GM19351 (cell line): ENCODE results near the gene SSPN.

Experiments used
- ATAC-seq: cut with Tn5 transposase; IDR thresholded peaks from one replicate; pipeline ENCODE4 v1.9.1; 2021; ENCODE audit warnings: mild to moderate bottlenecking, moderate library complexity; ENCODE audit not compliant: unreplicated experiment

Gene SSPN

GRCh38 chr12:26281320-26281719 is 85.9 kb downstream of the SSPN start:
- no peak for ATAC-seq

- no peak for ATAC-seq
Measured at GRCh38 chr12:26282339-26282940, 87.1 kb downstream of the SSPN start.

- ATAC-seq = no peak
Measured at GRCh38 chr12:26283046-26283445, 87.7 kb downstream of the SSPN start.

DNA sequence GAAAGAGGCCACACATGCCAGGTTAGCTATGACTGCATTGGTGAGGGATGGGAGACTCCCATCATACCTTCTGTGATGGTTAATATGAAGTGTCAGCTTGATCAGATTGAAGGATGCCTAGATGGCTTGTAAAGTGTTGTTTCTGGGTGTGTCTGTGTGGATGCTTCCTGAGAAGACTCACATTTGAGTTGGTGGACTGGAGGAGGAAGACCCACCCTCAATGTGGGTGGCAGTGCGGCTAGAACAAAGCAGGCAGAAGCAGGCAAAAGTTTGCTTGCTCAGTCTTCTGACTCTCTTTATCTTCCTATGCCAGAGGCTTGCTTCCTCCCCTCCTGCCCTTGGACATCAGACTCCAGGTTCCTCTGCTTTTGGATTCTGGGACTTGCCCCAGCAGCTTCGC is 88.2 kb downstream of the SSPN start:
- no peak for ATAC-seq

DNA sequence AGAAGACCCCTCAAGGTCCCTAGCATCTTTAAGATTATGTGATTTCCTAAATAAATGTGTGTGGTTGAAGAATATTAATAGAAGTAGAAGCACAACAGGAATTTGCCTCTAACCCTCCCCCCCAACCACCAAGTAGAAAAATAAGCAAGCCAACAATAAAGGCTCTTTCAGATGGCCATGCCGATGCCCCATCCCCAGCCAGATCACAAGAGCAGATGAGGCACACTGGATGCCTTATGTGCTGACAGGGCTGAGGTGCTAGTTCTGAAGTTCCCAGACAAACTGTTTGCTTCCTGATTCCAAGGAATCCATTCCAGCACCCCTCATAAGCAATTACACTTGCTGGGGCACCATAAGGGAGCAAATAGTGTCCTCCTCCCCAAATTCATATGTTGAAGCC is 90.0 kb downstream of the SSPN start:
- no peak for ATAC-seq

GRCh38 chr12:26286186-26286585 is 90.8 kb downstream of the SSPN start:
- ATAC-seq = no peak

GRCh38 chr12:26287671-26288381 is 92.5 kb downstream of the SSPN start:
- no peak for ATAC-seq

DNA sequence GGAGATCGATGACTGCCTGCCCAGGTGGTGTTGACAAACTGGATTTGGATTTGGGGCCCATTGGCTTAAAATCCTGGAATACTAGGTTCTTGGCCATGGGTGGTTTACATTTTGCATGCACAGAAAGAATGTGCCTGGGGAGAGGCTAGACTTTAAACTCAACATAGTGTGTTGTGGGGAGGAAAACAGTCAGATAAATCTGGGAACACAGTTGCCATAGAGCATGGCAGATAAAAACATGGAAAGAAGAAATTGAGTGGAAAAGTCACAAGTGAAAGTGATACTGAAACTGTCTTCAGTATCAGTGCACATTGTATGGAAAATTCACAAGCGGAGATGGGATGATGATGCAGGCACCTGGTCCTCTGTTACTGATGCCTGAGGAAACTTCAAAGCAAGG is 95.2 kb downstream of the SSPN start:
- no peak for ATAC-seq

DNA sequence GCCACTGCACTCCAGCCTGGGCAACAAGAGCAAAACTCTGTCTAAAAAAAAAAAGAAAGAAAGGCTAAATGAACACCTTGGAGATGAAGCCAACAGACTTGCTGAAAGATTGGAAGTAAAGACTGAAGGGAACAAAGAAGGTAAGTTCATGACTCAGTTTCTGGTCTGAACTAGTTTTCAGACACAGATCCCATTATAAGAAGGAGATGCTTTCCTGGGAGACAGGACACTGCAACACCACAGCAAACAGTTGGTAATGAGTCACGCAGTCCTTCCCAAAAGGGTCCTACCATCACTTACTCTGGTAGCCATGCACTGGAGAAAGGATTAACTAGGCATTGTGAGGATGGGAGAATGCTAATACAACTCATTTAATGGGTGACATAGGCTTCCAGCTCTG is 97.2 kb downstream of the SSPN start:
- no peak for ATAC-seq

DNA sequence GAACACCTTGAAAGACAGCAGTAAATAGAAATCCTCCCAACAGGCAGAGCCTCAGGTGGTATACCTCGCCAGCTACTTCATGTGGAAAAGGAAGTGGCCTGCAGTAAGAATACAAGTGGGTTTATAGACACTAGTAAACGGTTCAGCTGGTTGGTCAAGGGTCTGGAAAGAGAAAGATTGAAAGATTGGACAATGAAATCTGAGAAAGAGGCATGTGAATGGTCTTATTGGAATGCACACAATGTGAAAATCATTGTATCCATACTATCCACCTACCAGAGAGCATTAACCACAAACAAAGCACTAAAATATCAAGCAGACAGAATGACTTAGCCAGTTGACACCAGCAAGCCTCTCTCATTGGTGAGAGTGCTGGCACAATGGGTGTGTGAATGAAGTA is 98.2 kb downstream of the SSPN start:
- no peak for ATAC-seq

DNA sequence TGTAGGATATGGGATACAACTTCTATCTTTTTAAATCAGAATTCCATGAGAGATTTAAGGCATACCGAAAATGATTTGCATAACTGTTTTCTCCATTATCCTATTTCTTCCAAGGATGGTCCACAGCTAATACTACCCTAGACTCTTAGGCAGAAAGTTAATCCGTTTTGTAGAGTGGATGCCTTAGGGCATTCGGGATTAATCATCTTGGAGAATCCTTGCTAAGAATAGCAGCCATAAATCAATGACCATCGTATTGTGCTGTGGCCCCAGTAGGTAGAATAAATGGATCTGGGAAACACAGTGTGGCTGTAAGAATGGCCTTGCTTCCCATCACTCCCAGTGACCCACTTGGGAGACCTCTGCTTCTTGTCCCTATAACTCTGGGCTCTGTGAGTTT is 99.6 kb downstream of the SSPN start:
- ATAC-seq = no peak

DNA sequence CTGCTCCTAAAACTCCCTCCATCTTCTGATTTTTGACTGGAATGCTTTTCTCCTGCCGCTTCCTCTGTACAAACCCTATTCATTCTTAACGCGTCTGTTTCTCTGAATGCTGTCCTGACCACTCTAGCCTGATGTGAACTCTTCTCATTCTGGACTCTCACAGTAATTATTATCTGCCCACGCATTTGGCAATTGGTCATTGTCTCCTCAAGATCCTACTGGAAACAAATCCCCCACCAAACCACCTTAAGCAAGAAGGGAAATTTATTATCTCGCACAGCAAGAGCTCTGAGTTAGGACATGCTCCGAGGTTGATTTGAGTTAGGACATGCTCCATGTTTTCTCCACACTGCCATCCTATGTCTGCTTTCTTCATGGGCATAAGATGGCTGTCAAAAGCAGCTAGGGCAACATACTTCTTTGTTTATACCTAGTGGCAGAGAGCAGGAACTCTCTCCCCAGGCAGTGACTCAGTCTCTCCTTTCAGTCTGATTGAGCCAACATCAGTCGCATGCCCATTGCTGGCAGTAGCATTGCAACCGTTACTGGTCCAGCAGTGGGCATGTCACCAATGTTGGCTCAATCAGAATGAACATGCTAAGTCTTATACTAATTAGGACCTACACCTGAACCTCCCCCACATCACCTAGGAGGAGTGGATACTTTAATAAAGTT is 102.2 kb downstream of the SSPN start:
- no peak for ATAC-seq

GRCh38 chr12:26298785-26299621 is 103.6 kb downstream of the SSPN start:
- peak; percentile 99 for ATAC-seq

DNA sequence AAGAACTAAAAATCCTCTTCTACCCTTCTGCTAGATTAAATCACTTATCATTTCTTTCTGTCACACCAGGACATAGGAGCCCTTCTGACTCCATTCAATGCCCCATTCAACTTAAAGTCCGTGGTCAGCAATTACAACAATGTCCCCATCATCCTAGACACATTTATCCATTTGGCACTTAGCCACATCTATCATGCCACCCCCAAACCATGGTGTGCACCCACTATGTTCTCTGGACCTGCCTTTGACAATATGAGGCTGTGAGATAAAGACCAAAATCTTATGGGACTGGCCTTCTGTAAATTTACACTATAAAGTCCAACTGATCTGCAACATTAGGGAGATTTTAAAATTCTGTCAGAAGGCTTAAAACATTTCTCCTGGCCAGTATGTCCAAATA is 104.4 kb downstream of the SSPN start:
- no peak for ATAC-seq
